ENCODE results near the gene GAS2L2. TPM values are rescaled to one million over a fixed set of nuclear protein-coding genes. Genes with fewer than 3 reads are reported as not detected.
A peak's percentile ranks its signal among the peaks of the same experiment; 100 is the strongest.

GAS2L2 gene
- total RNA-seq, 1 donor from 2014 or later = not detected

- no peak for TF ChIP-seq CTCF (conservative IDR thresholded peaks at IDR 0.05; ENCODE audit: low read depth, low read length)
- no peak for DNase-seq (ENCODE audit: low read depth)
These were observed 18.6 kb downstream of the GAS2L2 start for GRCh38 chr17:35734396-35734795.

GRCh38 chr17:35733366-35733765 is 19.7 kb downstream of the GAS2L2 start:
- H3K4me3 ChIP-seq (ENCODE audit: low read depth, low read length) = no peak overlapping the region
- DNase-seq (ENCODE audit: low read depth) = no peak
- TF ChIP-seq CTCF (conservative IDR thresholded peaks at IDR 0.05; ENCODE audit: low read depth, low read length) = no peak

More at GRCh38 chr17:35734396-35734795, 18.6 kb downstream of the GAS2L2 start:
- H3K4me3 ChIP-seq (ENCODE audit: low read depth, low read length) = no peak overlapping the region

- H3K4me3 ChIP-seq (ENCODE audit: low read depth, low read length) = no peak overlapping the region
- TF ChIP-seq CTCF (conservative IDR thresholded peaks at IDR 0.05; ENCODE audit: low read depth, low read length) = no peak
- no peak for DNase-seq (ENCODE audit: low read depth)
These were observed 20.3 kb downstream of the GAS2L2 start for GRCh38 chr17:35732806-35733136.

GRCh38 chr17:35731917-35732805 is 20.9 kb downstream of the GAS2L2 start:
- H3K4me3 ChIP-seq (ENCODE audit: low read depth, low read length) = peak overlapping the region; percentile 57

GRCh38 chr17:35731239-35731916 is 21.7 kb downstream of the GAS2L2 start, which contains the start of gene RASL10B:
Gene RASL10B, plus strand, starts transcription at chr17:35731639. Its CDS starts 3,546 bp downstream, at chr17:35735185.
- no peak for TF ChIP-seq CTCF (conservative IDR thresholded peaks at IDR 0.05; ENCODE audit: low read depth, low read length)
- H3K4me3 ChIP-seq (ENCODE audit: low read depth, low read length) = peak within 1 kb of the TSS; percentile 57
- DNase-seq (ENCODE audit: low read depth) = no peak

More at GRCh38 chr17:35731917-35732805, 20.9 kb downstream of the GAS2L2 start:
- TF ChIP-seq CTCF (conservative IDR thresholded peaks at IDR 0.05; ENCODE audit: low read depth, low read length) = no peak
- DNase-seq (ENCODE audit: low read depth) = no peak

GRCh38 chr17:35730400-35731005 is 22.5 kb downstream of the GAS2L2 start:
- H3K4me3 ChIP-seq (ENCODE audit: low read depth, low read length) = no peak overlapping the region
- no peak for TF ChIP-seq CTCF (conservative IDR thresholded peaks at IDR 0.05; ENCODE audit: low read depth, low read length)
- DNase-seq (ENCODE audit: low read depth) = no peak

Measured in epithelial cell of proximal tubule (primary cell).